SK-N-SH (cell line): ENCODE data around the gene COPS3.

Source experiments
- CHD2 ChIP-seq: fragments of 150-350 bp; IDR thresholded peaks from 2 replicates; pipeline ENCODE4 v1.6.1; 2018; ENCODE audit warnings: low read length; ENCODE audit not compliant: partially characterized antibody
- ELF1 ChIP-seq: IDR thresholded peaks from 2 replicates; pipeline ENCODE4 v1.4.0; 2012
- EZH2phosphoT487 ChIP-seq: fragments of 200-600 bp; sonication (generic); IDR thresholded peaks from 2 replicates; pipeline ENCODE4 v1.6.1; 2017; ENCODE audit warnings: low read depth, mixed run types, mild to moderate bottlenecking, antibody characterized with exemption, moderate library complexity, borderline replicate concordance
- NFIC ChIP-seq: IDR thresholded peaks from 2 replicates; pipeline ENCODE4 v1.4.0; 2012; ENCODE audit warnings: borderline replicate concordance
- NRF1 ChIP-seq: IDR thresholded peaks from 2 replicates; pipeline ENCODE4 v1.6.1; 2012; ENCODE audit warnings: low read depth, mild to moderate bottlenecking, low read length
- POLR2AphosphoS5 ChIP-seq: IDR thresholded peaks from 2 replicates; pipeline ENCODE4 v1.6.1; 2012; ENCODE audit warnings: low read depth, low read length
- RXRA ChIP-seq: IDR thresholded peaks from 2 replicates; pipeline ENCODE4 v1.4.0; 2012; ENCODE audit warnings: low read depth, mild to moderate bottlenecking, borderline replicate concordance
- SIN3A ChIP-seq: IDR thresholded peaks from 2 replicates; pipeline ENCODE4 v1.6.1; 2012; ENCODE audit warnings: low read depth, mild to moderate bottlenecking, low read length, moderate library complexity, borderline replicate concordance
- TAF1 ChIP-seq: IDR thresholded peaks from 2 replicates; pipeline ENCODE4 v1.6.1; 2012; ENCODE audit warnings: low read depth, mild to moderate bottlenecking, low read length, moderate library complexity, borderline replicate concordance
- TEAD4 ChIP-seq: IDR thresholded peaks from 2 replicates; pipeline ENCODE4 v1.4.0; 2012; ENCODE audit warnings: mild to moderate bottlenecking, borderline replicate concordance; ENCODE audit not compliant: insufficient read depth
- USF2 ChIP-seq: fragments of 150-350 bp; IDR thresholded peaks from 2 replicates; pipeline ENCODE4 v1.6.1; 2017; ENCODE audit warnings: antibody characterized with exemption, low read length, low read depth, borderline replicate concordance
- TF ChIP-seq, protein P1 (sequence below): fragments of 200-600 bp; sonication (generic); IDR thresholded peaks from 2 replicates; pipeline ENCODE4 v1.6.1; 2017; ENCODE audit warnings: antibody characterized with exemption, mild to moderate bottlenecking, moderate library complexity
- TF ChIP-seq, protein P2 (sequence below): IDR thresholded peaks from 2 replicates; pipeline ENCODE4 v1.6.1; 2012; ENCODE audit warnings: mild to moderate bottlenecking, low read depth, low read length, moderate library complexity
- TF ChIP-seq, protein P3 (sequence below): IDR thresholded peaks from 2 replicates; pipeline ENCODE4 v1.4.0; 2012; ENCODE audit warnings: low read depth, borderline replicate concordance

DNA sequence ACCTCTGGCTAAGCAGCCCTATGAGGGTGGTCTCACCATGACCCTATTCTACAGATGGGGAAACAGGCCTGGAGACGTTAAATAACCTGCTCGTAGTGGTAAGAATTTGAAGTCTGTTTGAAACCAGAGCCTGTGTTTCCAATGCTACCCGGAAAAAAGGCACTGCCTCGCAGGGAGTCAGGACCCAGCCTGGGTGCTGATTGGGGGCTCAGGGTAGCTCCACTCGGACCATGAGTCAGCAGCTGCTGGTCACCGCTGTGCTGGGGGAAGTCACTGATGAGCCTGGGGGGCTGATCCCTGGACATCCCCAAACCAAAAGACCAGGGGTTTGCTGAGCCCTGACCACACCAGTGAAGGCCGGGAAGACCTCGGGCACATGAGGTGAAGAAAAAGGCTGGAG, 65.5 kb downstream of the COPS3 start:
- TF ChIP-seq, protein P1, sequence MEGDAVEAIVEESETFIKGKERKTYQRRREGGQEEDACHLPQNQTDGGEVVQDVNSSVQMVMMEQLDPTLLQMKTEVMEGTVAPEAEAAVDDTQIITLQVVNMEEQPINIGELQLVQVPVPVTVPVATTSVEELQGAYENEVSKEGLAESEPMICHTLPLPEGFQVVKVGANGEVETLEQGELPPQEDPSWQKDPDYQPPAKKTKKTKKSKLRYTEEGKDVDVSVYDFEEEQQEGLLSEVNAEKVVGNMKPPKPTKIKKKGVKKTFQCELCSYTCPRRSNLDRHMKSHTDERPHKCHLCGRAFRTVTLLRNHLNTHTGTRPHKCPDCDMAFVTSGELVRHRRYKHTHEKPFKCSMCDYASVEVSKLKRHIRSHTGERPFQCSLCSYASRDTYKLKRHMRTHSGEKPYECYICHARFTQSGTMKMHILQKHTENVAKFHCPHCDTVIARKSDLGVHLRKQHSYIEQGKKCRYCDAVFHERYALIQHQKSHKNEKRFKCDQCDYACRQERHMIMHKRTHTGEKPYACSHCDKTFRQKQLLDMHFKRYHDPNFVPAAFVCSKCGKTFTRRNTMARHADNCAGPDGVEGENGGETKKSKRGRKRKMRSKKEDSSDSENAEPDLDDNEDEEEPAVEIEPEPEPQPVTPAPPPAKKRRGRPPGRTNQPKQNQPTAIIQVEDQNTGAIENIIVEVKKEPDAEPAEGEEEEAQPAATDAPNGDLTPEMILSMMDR: no peak
- no peak for TF ChIP-seq TEAD4
- TF ChIP-seq POLR2AphosphoS5: no peak
- TF ChIP-seq, protein P2, sequence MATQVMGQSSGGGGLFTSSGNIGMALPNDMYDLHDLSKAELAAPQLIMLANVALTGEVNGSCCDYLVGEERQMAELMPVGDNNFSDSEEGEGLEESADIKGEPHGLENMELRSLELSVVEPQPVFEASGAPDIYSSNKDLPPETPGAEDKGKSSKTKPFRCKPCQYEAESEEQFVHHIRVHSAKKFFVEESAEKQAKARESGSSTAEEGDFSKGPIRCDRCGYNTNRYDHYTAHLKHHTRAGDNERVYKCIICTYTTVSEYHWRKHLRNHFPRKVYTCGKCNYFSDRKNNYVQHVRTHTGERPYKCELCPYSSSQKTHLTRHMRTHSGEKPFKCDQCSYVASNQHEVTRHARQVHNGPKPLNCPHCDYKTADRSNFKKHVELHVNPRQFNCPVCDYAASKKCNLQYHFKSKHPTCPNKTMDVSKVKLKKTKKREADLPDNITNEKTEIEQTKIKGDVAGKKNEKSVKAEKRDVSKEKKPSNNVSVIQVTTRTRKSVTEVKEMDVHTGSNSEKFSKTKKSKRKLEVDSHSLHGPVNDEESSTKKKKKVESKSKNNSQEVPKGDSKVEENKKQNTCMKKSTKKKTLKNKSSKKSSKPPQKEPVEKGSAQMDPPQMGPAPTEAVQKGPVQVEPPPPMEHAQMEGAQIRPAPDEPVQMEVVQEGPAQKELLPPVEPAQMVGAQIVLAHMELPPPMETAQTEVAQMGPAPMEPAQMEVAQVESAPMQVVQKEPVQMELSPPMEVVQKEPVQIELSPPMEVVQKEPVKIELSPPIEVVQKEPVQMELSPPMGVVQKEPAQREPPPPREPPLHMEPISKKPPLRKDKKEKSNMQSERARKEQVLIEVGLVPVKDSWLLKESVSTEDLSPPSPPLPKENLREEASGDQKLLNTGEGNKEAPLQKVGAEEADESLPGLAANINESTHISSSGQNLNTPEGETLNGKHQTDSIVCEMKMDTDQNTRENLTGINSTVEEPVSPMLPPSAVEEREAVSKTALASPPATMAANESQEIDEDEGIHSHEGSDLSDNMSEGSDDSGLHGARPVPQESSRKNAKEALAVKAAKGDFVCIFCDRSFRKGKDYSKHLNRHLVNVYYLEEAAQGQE: no peak
- TF ChIP-seq USF2: no peak
- TF ChIP-seq NFIC: no peak
- TF ChIP-seq CHD2: no peak
- TF ChIP-seq RXRA: no peak
- TF ChIP-seq SIN3A: no peak
- TF ChIP-seq, protein P3, sequence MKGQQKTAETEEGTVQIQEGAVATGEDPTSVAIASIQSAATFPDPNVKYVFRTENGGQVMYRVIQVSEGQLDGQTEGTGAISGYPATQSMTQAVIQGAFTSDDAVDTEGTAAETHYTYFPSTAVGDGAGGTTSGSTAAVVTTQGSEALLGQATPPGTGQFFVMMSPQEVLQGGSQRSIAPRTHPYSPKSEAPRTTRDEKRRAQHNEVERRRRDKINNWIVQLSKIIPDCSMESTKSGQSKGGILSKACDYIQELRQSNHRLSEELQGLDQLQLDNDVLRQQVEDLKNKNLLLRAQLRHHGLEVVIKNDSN: no peak
- no peak for TF ChIP-seq ELF1
- no peak for TF ChIP-seq TAF1
- TF ChIP-seq EZH2phosphoT487: no peak
- no peak for TF ChIP-seq NRF1
